Tibial artery (tissue), 4 donors: ENCODE results near the gene KRT32.

Experiments
- DNase-seq, 2 donors: peaks; one replicate each; pipeline ENCODE4 v3.0.0-alpha.2; 2019
- H3K27ac ChIP-seq, 2 donors: fragments of 200-600 bp; sonication (generic) in 1 of 2; 1 replicate in 1 of 2; 2 replicates in 1 of 2; pipeline ENCODE4 v1.5.1; 2018 to 2019; ENCODE audit warnings: mild to moderate bottlenecking in 1 of 2
- H3K27me3 ChIP-seq, 2 donors: fragments of 200-600 bp; sonication (generic) in 1 of 2; one replicate each; pipeline versions ENCODE4 v1.5.1 to v1.6.0; 2016 to 2019
- H3K36me3 ChIP-seq, 3 donors: fragments of 200-600 bp; sonication (generic) in 2 of 3; one replicate each; pipeline ENCODE4 v1.5.1; 2016 to 2019; ENCODE audit warnings: mild to moderate bottlenecking in 2 of 3
- H3K4me1 ChIP-seq, 4 donors: fragments of 200-600 bp; sonication (generic) in 2 of 4; 1 replicate in 3 of 4; 2 replicates in 1 of 4; pipeline ENCODE4 v1.5.1; 2016 to 2019
- H3K4me3 ChIP-seq, 2 donors: fragments of 200-600 bp; sonication (generic) in 1 of 2; 1 replicate in 1 of 2; 2 replicates in 1 of 2; pipeline ENCODE4 v1.5.1; 2018 to 2019; ENCODE audit warnings: mild to moderate bottlenecking in 2 of 2
- H3K9me3 ChIP-seq, 3 donors: fragments of 200-600 bp; sonication (generic) in 1 of 3; one replicate each; pipeline ENCODE4 v1.5.1; 2016 to 2019
- intact Hi-C: fragments of 100-400 bp; cut with DNase I; formaldehyde crosslinking; loops from one replicate; pipeline ENCODE4 v1.15.0; 2023; ENCODE audit warnings: low total_unique reads
- TF ChIP-seq, protein P1 (sequence below), 2 experiments: fragments of 200-600 bp in 1 of 2; fragments of 450-650 bp in 1 of 2; IDR thresholded peaks; one replicate each; pipeline ENCODE4 v1.5.1; 2017 to 2019; ENCODE audit warnings: antibody characterized with exemption in 2 of 2, mild to moderate bottlenecking in 1 of 2, moderate library complexity in 1 of 2

The KRT32 gene

GRCh38 chr17:41457676-41458075, 9.5 kb downstream of the KRT32 start:
- TF ChIP-seq, protein P1, sequence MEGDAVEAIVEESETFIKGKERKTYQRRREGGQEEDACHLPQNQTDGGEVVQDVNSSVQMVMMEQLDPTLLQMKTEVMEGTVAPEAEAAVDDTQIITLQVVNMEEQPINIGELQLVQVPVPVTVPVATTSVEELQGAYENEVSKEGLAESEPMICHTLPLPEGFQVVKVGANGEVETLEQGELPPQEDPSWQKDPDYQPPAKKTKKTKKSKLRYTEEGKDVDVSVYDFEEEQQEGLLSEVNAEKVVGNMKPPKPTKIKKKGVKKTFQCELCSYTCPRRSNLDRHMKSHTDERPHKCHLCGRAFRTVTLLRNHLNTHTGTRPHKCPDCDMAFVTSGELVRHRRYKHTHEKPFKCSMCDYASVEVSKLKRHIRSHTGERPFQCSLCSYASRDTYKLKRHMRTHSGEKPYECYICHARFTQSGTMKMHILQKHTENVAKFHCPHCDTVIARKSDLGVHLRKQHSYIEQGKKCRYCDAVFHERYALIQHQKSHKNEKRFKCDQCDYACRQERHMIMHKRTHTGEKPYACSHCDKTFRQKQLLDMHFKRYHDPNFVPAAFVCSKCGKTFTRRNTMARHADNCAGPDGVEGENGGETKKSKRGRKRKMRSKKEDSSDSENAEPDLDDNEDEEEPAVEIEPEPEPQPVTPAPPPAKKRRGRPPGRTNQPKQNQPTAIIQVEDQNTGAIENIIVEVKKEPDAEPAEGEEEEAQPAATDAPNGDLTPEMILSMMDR (IDR thresholded peaks at IDR 0.05) = no peak
- Histone ChIP-seq H3K27me3 (peaks cover 0 to 5% of the 10 kb centered on the region in 2 donors), H3K9me3 (no peaks in the 10 kb centered on the region), H3K36me3 (no peaks in the 10 kb centered on the region), H3K4me3 (no peak overlapping the region), H3K4me1 (no peaks in the 10 kb centered on the region), H3K27ac (no peak overlapping the region)
- no peak for DNase-seq
- intact Hi-C loops = no loop called here

DNA sequence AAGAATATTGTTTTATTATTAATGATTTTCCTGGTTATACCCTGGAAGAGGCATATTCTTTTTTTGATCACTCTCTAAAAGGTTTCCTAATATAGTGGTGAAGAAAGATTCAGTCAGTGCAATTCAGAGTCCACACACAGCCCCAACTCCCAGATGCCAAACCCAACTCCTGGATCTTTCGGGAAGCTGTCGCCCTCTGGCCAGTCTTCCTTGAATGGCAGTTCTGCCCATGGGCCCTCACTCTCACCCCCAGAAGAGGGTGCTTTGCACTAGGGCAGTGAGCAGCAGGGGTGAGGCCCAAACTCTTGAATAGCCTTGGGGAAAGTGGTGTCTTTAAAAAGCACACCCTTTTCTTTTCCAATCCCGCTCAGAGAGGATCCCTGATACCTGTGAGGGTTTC, 11.0 kb downstream of the KRT32 start:
- DNase-seq = no peak
- Histone ChIP-seq H3K9me3 (peaks cover 0 to 10% (median 0%) of the 10 kb centered on the region in 3 donors), H3K27me3 (peaks cover 0 to 2% of the 10 kb centered on the region in 2 donors), H3K36me3 (no peaks in the 10 kb centered on the region), H3K4me1 (no peaks in the 10 kb centered on the region), H3K4me3 (no peak overlapping the region), H3K27ac (no peak overlapping the region)
- TF ChIP-seq, protein P1 (IDR thresholded peaks at IDR 0.05) = no peak
- intact Hi-C loops = no loop called here

DNA sequence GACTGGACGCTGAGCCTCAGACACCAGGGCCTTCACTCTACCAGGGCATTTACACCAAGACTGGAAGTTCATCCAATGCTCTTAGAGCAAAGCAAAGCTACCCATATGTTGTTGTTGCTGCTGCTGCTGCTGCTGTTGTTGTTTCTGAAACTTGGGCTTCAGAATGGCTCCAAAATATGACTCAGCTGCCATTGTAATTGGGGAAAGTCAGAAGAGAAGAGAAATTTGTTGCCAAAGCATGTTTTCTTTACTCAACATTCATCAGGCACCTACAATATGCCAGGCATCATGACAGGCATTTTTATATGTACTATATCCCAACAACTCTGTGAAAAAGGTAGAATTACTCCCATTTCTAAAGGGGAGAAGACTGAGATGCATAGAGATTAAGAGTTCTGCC, 11.9 kb downstream of the KRT32 start:
- peaks cover 0 to 2% of the 10 kb centered on the region in 2 donors for H3K27me3 ChIP-seq
- no peak overlapping the region for H3K27ac ChIP-seq
- H3K4me3 ChIP-seq = no peak overlapping the region
- no peak for DNase-seq
- no peaks in the 10 kb centered on the region for H3K4me1 ChIP-seq
- intact Hi-C loops = no loop called here
- H3K36me3 ChIP-seq = no peaks in the 10 kb centered on the region
- peaks cover 0 to 10% (median 0%) of the 10 kb centered on the region in 3 donors for H3K9me3 ChIP-seq
- TF ChIP-seq, protein P1 (IDR thresholded peaks at IDR 0.05) = no peak

GRCh38 chr17:41453066-41453465, 14.1 kb downstream of the KRT32 start:
- Histone ChIP-seq H3K36me3 (no peaks in the 10 kb centered on the region), H3K9me3 (peaks cover 0 to 10% (median 0%) of the 10 kb centered on the region in 3 donors), H3K4me3 (no peak overlapping the region), H3K27ac (no peak overlapping the region), H3K27me3 (peaks cover 0 to 2% of the 10 kb centered on the region in 2 donors), H3K4me1 (no peaks in the 10 kb centered on the region)
- no peak for DNase-seq
- intact Hi-C loops = no loop called here
- TF ChIP-seq, protein P1 (IDR thresholded peaks at IDR 0.05) = no peak

- Histone ChIP-seq H3K9me3 (peaks cover 0 to 10% (median 0%) of the 10 kb centered on the region in 3 donors), H3K4me1 (no peaks in the 10 kb centered on the region), H3K36me3 (no peaks in the 10 kb centered on the region), H3K4me3 (no peak overlapping the region), H3K27ac (no peak overlapping the region), H3K27me3 (peaks cover 0 to 2% of the 10 kb centered on the region in 2 donors)
- DNase-seq = no peak
- intact Hi-C loops = no loop called here
- TF ChIP-seq, protein P1 (IDR thresholded peaks at IDR 0.05) = no peak
These were observed 14.9 kb downstream of the KRT32 start for GRCh38 chr17:41452281-41452680.
